ENCODE results near the gene DENND4A.
"Not testable (repeated sequence)": the region's sequence is repeated elsewhere in the genome, so short reads cannot be mapped to it uniquely, and the experiment has no call there.

The DENND4A gene

DNA sequence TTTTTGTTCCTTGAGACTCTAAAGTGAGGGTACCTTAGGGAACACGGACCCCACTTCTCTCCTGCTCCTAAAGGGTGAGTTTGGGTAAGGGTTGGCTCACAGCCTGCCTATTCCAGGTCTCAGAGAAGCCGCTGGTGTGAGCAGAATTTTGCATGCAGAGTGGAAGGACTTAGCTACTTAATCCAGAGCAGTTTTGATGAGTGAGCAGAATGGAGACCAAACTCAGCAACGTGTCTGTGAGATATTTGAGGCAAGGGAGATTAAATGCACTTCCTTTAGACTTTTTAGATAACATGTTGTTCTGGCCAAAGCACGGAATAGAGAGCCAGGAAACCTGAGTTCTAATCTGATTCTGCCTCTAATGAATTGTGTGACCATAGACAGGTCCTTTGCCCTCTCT lies 165.2 kb downstream of the DENND4A start:
- no peak for DNase-seq

DNA sequence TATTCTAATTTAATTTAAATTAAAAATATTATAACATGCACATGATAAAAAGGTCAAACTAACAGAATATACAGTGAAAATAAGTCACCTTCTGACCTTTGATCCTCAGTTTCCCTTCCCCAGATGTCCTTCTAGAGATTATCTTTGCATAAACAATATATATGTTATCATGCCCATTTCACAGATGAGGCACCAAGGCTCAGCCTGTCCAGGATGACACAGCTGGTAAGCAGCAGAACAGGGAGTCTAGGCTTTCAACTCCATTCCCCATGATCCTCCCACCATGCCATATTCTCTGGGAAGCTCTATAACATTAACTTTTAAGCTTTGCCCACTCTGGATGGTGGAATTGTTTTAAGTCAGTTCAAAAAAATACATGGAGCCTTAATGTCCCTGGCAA lies 169.0 kb downstream of the DENND4A start:
- no peak for DNase-seq

DNA sequence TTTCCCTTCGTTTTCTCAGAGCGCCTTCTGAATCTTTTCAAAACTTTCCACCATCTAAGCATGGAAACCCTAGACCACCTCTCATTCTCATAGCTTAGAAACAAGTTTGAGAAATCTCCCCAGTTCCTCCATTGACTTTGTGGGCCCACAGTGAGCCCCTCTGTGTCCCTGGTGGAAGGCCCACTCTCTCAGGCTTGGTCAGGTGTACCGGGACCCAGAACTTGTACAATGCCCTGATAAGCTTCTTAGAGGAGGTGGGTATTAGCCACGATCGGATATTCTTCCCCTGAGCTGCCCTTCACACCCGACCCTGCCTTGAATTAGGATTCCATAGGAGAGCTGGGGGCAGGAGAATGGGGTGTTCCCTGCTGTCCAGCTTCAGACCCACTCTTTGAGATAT lies 170.5 kb downstream of the DENND4A start, which contains the start of gene SLC24A1:
SLC24A1 (plus strand) TSS at position 301 of the 400 bp plus-strand sequence. CDS start 2,143 bp downstream, outside the sequence.
- no peak for DNase-seq

DNA sequence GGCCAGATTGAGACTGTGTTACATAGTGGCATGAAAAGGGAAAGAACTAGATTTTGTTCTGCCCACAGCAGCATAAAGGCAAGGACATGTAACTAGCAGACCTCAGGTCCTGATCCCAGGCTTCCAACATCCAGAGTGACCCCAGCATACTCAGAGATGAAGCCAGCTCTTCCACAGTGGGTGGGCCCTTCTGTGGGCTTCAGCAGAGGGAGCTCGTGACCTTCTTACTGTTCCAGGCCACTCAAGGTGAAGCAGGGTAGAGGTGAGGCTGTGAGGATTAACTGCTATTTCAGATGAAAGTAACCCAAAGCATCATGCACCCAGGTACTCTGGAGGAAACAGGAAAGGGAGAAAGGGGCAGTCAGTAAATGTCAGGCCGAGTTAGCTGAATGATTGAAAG lies 171.3 kb downstream of the DENND4A start:
- no peak for DNase-seq

DNA sequence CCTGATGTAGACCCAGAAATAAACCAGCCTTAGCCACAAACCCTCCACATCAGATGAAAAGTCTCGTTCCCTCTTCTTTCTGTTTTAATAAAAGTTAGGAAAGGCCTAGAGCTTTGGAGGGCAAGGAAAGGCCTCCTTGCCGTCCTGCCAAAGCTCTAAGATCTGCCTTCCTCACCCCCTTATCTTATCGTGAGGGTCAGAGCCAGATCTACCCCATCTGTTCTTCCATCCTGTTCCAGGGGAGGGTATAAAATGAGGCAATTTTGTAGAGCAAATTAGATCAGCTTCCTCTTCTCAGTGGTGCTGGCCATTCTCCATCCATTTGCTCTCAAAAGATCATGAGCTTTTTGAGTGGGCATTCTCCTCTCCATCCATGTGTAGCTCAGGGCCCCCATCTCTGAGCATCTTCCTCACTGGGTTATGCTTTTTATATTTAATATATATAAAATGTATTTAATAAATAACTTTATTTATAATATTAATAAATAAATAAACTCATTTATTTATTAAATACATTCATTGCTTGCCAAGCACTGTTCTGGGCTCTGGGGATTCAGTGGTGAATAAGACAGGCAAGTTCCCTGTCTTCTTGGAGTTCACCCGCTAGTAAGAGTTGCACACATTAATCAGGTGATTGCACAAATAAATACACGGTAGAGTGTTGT lies 172.3 kb downstream of the DENND4A start:
- DNase-seq: peak; percentile 84

DNA sequence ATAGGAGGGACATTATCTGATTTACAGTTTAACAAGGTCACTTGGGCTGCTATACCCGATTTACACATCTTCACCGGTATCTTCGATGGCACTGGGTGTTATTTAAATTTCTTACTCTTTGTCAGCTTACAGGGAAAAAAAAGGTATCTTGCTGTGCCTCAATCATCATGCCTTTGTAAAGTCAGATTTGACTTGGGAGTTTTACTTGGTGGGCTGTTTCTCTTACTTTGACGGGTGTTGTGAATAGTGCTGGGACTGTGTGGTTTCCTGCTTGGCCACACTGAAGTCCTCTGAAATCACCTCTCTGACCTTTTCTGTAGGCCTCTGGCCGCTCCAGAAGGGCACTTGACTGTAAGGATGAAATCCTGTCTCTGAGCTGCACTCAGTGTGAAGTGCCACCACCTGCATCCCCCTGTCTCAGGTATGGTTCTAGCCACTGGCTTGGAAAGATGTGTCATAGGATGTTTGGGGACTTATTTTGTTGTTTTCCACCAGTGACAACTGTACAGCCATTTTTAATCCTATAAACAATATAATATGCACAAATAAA lies 173.5 kb downstream of the DENND4A start:
- DNase-seq: no peak

DNA sequence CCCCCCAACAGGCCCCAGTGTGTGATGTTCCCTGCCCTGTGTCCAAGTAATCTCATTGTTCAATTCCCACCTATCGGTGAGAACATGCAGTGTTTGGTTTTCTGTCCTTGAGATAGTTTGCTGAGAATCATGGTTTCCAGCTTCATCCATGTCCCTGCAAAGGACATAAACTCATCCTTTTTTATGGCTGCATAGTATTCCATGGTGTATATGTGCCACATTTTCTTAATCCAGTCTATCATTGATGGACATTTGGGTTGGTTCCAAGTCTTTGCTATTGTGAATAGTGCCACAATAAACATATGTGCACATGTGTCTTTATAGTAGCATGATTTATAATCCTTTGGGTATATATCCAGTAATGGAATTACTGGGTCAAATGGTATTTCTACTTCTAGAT lies 176.2 kb downstream of the DENND4A start:
- DNase-seq: not testable (repeated sequence)

DNA sequence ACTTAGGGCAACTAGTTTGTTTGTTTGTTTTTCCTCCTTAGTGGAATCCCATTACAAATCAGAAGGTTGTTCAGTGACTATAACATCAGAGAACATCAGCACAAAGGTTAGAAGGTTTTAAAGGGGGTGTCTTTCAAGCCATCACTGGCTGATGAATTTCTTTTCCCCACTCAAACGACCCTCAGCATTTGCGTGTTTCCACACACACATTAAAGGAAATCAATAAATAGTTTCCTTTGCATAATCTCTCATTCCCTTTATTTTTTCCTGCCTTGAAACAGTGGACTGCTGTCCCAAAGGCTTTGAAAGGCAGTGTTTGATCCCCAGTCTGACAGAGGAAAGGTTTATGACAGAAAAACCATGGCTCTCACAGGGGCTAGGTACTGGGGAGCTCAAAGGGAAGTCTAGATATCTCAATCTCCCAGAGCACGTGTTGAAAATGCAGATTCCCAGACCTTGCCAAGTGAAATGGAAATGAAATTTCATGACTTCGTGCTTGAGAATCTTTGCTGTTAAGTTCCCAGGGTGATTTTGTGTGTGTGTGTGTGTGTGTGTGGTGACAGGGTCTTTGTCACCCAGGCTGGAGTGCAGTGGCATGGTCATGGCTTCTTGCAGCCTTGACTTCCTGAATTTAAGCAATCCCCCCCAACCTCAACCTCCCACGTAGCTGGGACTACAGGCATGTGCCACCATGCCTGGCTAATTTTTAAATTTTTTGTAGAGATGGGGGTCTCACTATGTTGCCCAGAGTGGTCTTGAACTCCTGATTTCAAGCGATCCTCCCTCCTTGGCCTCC lies 178.9 kb downstream of the DENND4A start:
- DNase-seq: no peak

DNA sequence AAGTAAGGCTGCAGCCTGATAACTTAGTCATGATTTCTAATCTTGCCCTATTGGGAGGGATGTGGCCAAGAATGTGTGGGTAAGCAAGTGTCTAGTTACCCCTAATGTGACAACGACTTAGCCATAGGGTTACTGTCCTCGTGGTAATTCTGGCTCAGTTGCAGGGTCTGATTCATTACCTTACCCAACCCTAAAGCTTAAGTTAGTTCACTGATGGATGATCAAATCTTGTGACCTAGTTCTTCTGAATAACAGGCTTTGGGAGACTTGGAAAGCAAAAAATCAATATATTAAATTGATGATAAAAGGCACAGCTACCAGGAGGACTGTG lies 179.5 kb downstream of the DENND4A start:
- DNase-seq: no peak

DNA sequence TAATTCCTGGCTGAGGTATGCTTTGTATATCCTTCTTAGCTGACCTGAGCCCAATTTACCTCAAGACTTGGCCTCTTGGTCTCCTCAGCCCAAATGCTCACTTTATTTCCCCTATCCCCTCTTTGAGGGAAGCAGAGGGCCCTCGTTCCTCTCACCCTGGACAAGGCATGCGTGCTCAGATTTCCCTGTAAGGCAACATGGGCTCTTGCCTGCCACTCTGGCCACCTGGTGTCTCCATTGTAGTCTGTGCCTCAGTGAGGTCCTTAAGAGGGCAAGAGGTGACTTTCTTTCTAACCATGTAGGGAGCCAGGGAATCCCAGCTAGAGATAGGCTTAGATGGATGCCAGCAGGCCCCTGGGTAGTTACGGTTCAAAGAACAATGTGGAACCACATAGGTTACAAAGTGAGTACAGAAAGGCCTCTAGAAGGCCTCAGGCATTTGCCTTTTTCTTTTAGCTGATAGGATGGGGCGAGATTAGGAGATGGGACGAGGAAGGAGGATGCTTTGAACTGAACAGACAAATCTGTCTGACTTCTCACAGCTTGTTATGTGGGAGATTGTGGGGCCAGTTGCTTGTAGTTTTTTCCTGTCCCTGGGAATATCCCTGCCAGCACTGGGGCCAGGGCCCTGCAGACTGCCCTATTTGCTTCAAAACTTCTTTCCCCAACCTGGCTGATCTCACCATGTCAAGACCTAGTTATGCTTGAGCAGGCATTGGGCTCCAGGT lies 180.0 kb downstream of the DENND4A start:
- no peak for DNase-seq

DNA sequence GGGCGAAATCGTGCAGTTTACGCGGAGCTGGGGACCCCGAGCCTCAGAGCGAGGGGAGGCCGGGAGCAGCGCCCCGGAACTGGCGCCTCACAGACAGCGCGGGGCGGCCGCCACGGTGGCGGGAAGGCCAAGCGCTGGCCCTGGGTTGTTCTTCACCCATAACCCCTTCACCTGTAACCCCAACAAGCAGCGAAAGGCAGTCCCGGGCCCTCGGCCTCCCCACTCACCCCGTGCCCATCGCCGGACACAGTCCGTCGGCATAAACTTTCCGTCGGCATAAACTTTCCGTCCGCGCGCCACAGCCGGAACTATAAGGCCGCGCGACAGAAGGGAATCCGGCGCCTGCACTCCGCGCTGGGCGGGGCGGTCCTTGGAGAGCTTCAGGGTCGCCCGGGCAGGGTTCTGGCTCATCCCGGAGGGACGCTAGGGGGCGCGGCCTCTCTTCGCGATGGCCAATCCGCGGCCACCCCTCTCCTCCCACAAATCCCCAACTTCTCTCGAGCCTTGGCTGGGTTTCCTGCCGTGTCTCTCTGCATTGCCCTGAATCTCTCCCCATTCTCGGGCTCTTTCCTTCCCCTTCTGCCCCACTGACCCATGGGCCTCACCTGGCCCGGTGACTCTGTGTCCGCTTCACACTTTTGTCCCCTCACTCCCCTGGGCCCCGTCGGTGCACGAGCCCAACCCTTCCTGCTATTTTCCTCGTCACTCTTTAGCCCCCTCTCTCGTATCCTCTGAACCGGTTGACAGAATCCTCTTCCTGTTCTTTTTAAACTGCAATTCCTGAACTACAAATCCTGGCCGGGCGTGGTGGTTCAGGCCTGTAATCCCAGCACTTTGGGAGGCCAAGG lies 181.0 kb downstream of the DENND4A start, which contains the start of gene INTS14:
INTS14 (minus strand) TSS at position 261 of the 848 bp plus-strand sequence. CDS start 3,751 bp downstream, outside the sequence.
- DNase-seq: peak; percentile 99
